IPS-18c (cell line): ENCODE results near the gene KCNJ15.

Experiments used
- H3K4me3 ChIP-seq: 2 replicates; pipeline ENCODE4 v1.7.0; 2013; ENCODE audit warnings: low read depth, mild to moderate bottlenecking, low read length, moderate library complexity; ENCODE audit not compliant: insufficient read depth
- H3K9me3 ChIP-seq: one replicate; pipeline ENCODE4 v1.6.1; 2013; ENCODE audit warnings: mild to moderate bottlenecking, low read length, moderate library complexity; ENCODE audit not compliant: control insufficient read depth, insufficient read depth

KCNJ15 gene

DNA sequence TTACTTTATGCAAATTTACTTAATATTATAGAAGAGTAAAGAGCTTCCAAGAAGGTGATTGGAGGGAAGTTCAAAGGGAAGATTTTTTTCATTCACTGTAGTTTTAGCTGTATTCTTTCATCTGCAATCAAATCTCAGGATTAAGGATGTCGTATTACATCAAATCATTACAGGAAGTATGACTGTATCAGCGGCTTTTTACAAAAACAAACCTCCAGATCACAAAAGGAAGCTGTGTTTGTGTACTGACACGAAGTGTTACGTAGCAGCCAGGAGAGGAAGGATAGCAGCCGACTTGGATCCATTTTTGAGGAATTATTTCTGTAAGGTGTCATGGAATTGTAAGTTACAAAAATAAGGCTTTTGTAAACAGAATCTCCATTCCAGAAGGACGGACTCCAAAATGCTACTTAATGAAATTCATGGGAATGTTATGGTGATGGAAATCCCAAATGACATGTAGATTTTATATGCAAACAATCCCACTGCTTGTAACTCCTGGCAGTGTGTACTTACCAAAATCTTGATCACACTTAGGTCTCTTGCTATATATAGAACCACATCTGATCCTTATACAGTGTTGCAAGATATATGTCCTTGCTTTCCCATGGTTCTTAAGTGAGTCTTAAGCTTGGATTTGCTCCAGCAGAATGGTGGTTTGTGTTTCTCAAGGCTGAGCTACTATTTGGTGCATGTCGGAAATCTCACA is 49.8 kb downstream of the KCNJ15 start:
- peaks cover 2% of the 10 kb centered on the region for H3K9me3 ChIP-seq
- no peak overlapping the region for H3K4me3 ChIP-seq

- Histone ChIP-seq H3K9me3 (peaks cover 2% of the 10 kb centered on the region), H3K4me3 (no peak overlapping the region)
Observed at GRCh38 chr21:38307771-38308531, 51.2 kb downstream of the KCNJ15 start.

DNA sequence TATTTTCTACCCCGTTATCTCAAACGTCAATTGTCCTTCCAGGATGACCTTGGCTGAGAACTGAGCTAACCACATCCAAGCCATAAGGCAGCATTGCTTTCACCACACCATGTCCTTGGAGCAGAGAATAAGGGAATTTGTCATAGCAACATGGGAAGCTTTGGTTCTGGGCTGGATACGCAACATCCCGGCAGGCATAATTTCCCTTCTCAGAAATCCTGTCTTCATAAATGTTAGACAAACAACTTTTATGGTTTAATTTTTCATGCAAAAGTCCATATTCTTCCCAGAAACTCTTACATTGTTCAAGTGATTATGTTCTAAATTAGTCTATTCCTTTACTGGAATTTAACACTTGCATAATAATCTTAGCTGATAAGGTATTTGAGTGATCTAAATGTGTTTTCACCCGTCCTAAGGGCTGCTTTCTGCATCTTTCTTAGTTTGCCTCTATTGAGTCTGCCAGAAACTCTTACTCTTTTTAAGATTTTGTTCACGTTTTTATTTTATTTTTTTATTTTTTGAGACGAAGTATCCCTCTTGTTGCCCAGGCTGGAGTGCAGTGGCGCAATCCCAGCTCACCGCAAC is 51.8 kb downstream of the KCNJ15 start:
- peaks cover 2% of the 10 kb centered on the region for H3K9me3 ChIP-seq
- no peak overlapping the region for H3K4me3 ChIP-seq

GRCh38 chr21:38310646-38311485 is 54.1 kb downstream of the KCNJ15 start:
- Histone ChIP-seq H3K9me3 (peaks cover 2% of the 10 kb centered on the region), H3K4me3 (no peak overlapping the region)

DNA sequence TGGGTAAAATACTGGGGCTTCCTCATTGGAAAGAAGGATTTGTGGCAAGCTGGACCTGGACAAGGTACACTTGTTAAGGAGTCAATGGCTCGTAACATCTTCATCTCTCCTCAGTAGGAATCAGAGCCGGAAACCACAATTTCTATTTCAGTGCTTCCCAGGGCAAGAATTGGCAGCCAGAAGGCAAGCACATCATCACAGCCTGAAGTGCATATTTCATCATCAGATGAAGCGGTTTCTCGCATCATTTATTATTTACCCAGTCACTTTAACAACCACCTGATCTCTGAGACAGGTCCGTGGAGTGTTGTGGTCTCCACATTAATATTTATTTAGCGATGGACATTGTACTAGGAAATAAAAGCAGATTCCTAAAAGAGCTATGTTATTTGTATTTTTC is 55.0 kb downstream of the KCNJ15 start:
- Histone ChIP-seq H3K9me3 (peaks cover 2% of the 10 kb centered on the region), H3K4me3 (no peak overlapping the region)

GRCh38 chr21:38312822-38313221 is 56.0 kb downstream of the KCNJ15 start:
- Histone ChIP-seq H3K4me3 (no peak overlapping the region), H3K9me3 (peaks cover under 1% of the 10 kb centered on the region)

GRCh38 chr21:38314558-38314957 is 57.8 kb downstream of the KCNJ15 start:
- Histone ChIP-seq H3K4me3 (no peak overlapping the region), H3K9me3 (no peaks in the 10 kb centered on the region)

- H3K4me3 ChIP-seq: no peak overlapping the region
Observed at GRCh38 chr21:38315122-38315521, 58.3 kb downstream of the KCNJ15 start.

DNA sequence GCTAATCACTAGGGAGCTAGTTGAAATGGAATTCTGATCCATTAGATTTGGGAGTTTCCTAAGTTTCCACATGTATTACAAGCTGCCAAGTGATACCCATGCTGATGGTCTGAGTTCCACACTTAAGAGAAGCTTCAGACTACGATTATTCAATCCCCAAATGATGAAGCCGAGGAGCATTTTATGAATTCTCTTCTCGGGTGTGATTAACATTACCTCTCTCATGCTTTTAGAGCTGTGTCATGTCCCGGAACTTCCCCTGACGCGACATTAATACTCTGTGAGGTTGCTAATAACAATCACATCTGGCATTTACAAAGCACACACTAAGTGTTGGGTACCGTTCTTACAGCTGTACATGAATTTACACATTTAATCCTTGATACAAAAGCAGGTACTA is 63.0 kb downstream of the KCNJ15 start:
- Histone ChIP-seq H3K4me3 (no peak overlapping the region), H3K9me3 (no peaks in the 10 kb centered on the region)

More at GRCh38 chr21:38315122-38315521, 58.3 kb downstream of the KCNJ15 start:
- H3K9me3 ChIP-seq: no peaks in the 10 kb centered on the region

- Histone ChIP-seq H3K9me3 (no peaks in the 10 kb centered on the region), H3K4me3 (no peak overlapping the region)
Observed at GRCh38 chr21:38321568-38321967, 64.8 kb downstream of the KCNJ15 start.

DNA sequence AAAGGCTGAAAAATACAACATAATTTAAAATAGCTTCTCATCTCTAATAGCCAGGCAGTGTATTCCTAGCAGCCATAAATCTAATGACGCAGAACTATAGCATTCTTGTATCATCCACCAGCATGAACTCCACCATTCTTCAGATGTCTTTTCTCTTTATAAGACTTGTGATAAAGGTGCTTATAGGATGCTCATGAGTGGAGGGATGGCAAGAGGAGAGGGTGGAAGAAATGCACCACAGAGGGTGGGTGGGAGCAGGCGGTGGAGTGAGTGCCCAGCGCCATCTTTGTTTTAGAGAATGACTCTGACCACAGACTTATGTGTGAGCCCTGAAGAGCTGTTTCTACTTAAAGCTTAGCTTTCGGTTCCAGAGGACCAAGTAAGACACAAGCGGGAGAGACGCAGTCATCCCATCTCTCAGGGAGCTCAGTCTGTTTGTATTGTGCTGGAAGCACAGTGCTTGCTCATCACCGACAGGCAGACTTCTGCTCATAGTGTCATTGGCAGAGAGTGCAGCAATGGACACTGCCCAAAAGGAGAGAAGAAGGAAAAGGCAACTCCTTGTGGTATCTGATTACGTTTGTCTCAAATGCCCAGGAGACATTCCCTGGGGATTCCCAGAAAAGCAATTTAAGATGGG is 65.6 kb downstream of the KCNJ15 start:
- Histone ChIP-seq H3K9me3 (no peaks in the 10 kb centered on the region), H3K4me3 (no peak overlapping the region)

- H3K4me3 ChIP-seq: no peak overlapping the region
- no peaks in the 10 kb centered on the region for H3K9me3 ChIP-seq
Observed at GRCh38 chr21:38323721-38324531, 67.1 kb downstream of the KCNJ15 start.

DNA sequence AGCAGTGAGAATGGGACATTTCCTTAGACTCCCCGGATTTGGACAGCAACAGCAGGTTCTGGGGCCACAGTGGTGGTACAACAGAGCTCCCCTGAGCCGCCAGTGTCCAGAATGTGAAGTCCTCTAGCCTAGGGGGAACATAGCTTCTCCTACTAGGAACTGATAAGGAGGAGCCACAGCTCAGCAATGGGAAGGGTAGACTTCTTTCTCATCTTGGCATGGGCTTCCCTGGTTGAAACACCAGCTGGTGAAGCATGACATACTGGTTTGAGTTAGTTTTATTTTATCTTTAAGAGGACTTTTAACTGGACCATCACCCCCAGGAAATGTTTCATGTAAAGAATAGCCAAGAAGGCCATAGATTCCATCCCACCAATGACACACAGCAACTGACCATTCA is 68.4 kb downstream of the KCNJ15 start:
- peak overlapping the region; percentile 4; the same call in 1 of the 2 replicates for H3K4me3 ChIP-seq
- no peaks in the 10 kb centered on the region for H3K9me3 ChIP-seq

- no peaks in the 10 kb centered on the region for H3K9me3 ChIP-seq
Observed at GRCh38 chr21:38325731-38326420, 69.1 kb downstream of the KCNJ15 start.

GRCh38 chr21:38326429-38326828 is 69.6 kb downstream of the KCNJ15 start:
- no peaks in the 10 kb centered on the region for H3K9me3 ChIP-seq
- no peak overlapping the region for H3K4me3 ChIP-seq

More at GRCh38 chr21:38325731-38326420, 69.1 kb downstream of the KCNJ15 start:
- peak overlapping the region; percentile 4; the same call in 1 of the 2 replicates for H3K4me3 ChIP-seq

DNA sequence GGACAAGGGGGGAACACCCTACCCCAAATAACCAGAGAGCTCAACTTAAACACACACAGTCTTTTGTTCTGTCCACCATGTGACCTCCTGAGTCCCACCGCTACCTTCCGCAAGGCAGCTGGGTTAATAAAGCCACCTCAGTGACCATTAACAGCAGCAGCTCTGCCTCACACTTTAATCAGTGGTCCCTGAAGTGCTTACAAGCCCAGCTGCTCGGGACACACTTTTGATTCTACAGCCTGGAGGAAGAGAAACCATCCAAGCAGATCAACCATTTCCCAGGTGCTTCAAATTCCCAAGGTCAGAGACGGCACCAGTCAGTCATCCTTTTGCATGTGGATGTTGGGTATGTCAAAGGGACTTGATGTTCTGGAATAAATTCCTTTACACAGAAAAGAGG is 70.1 kb downstream of the KCNJ15 start:
- Histone ChIP-seq H3K4me3 (no peak overlapping the region), H3K9me3 (no peaks in the 10 kb centered on the region)
